Gastrocnemius medialis (tissue), 4 donors: ENCODE data around the gene CHAMP1. TPM values are rescaled to one million over a fixed set of nuclear protein-coding genes. Genes with fewer than 3 reads are reported as not detected.

ENCODE experiments used
- ATAC-seq, 2 donors: fragments of 150-250 bp; one replicate each; pipeline ENCODE4 v1.9.1; 2016
- DNase-seq, 2 donors: peaks; one replicate each; pipeline ENCODE4 v3.0.0-alpha.2; 2019
- H3K27ac ChIP-seq, 4 donors: fragments of 200-600 bp; sonication (generic); 1 replicate in 1 of 4; 2 replicates in 3 of 4; pipeline ENCODE4 v1.5.1; 2016 to 2018; ENCODE audit warnings: mild to moderate bottlenecking in 2 of 4, moderate library complexity in 1 of 4
- H3K27me3 ChIP-seq, 3 donors: fragments of 200-600 bp; sonication (generic) in 2 of 3; 1 replicate in 1 of 3; 2 replicates in 2 of 3; pipeline versions ENCODE4 v1.5.1 to v1.6.0; 2016 to 2019; ENCODE audit warnings: mild to moderate bottlenecking in 1 of 3, moderate library complexity in 1 of 3
- H3K36me3 ChIP-seq, 2 donors: fragments of 200-600 bp; sonication (generic) in 1 of 2; one replicate each; pipeline ENCODE4 v1.5.1; 2017 to 2018
- H3K4me1 ChIP-seq, 2 donors: fragments of 200-600 bp; sonication (generic) in 1 of 2; one replicate each; pipeline ENCODE4 v1.5.1; 2016 to 2017; ENCODE audit warnings: mild to moderate bottlenecking in 2 of 2
- H3K4me3 ChIP-seq, 4 donors: fragments of 200-600 bp; sonication (generic) in 3 of 4; 1 replicate in 1 of 4; 2 replicates in 3 of 4; pipeline ENCODE4 v1.5.1; 2016 to 2019; ENCODE audit warnings: mild to moderate bottlenecking in 2 of 4
- H3K9me3 ChIP-seq, 3 donors: fragments of 200-600 bp; sonication (generic) in 2 of 3; 1 replicate in 1 of 3; 2 replicates in 2 of 3; pipeline ENCODE4 v1.5.1; 2016 to 2019
- CTCF ChIP-seq, 5 experiments: fragments of 450-650 bp in 3 of 5; fragments of 200-600 bp in 2 of 5; sonication (generic) in 2 of 5; IDR thresholded peaks in 4 of 5; conservative IDR thresholded peaks in 1 of 5; 1 replicate in 4 of 5; 2 replicates in 1 of 5; pipeline ENCODE4 v1.5.1; 2016 to 2019; ENCODE audit warnings: antibody characterized with exemption in 5 of 5, mild to moderate bottlenecking in 3 of 5, moderate library complexity in 3 of 5
- POLR2A ChIP-seq, 2 donors: fragments of 450-650 bp; IDR thresholded peaks; one replicate each; pipeline ENCODE4 v1.6.1; 2017; ENCODE audit warnings: antibody characterized with exemption in 2 of 2, mild to moderate bottlenecking in 2 of 2, moderate library complexity in 2 of 2
- in situ Hi-C, 4 donors: fragments of 200-750 bp; cut with MboI; loops; one replicate each; pipeline versions ENCODE4 v1.15.0 to v1.8.0; 2017; ENCODE audit warnings: low sequenced_read_pairs in 4 of 4
- intact Hi-C: fragments of 100-400 bp; cut with DNase I; formaldehyde crosslinking; loops from one replicate; pipeline ENCODE4 v1.15.1; 2023; ENCODE audit warnings: low total_unique reads
- total RNA-seq, 4 donors: library from RNA; depleted of rRNA; stranded (reverse); fragments of >200 nt; gene quantifications; one replicate each; pipeline versions ENCODE4 v1.1.0 to v1.2.3, GENCODE V29; 2016

CHAMP1 gene
- total RNA-seq, 4 donors from 2014 or later = 18.2 to 20.3 (median 19.8) TPM

- H3K27me3 ChIP-seq = no peaks in the 10 kb centered on the region
- H3K36me3 ChIP-seq = peaks cover 0 to 54% of the 10 kb centered on the region in 2 donors
- H3K4me3 ChIP-seq = no peak overlapping the region
- no peaks in the 10 kb centered on the region for H3K4me1 ChIP-seq
- H3K9me3 ChIP-seq = no peaks in the 10 kb centered on the region
- no peak for DNase-seq
- intact Hi-C loops (no loop called here), in situ Hi-C loops (no loop called here)
- ATAC-seq = no peak
- TF ChIP-seq POLR2A (IDR thresholded peaks at IDR 0.05) = no peak
- TF ChIP-seq CTCF (IDR thresholded peaks at IDR 0.05 in 4 of 5, conservative IDR thresholded peaks at IDR 0.05 in 1 of 5) = no peak
- no peak overlapping the region for H3K27ac ChIP-seq
Measured at GRCh38 chr13:114299604-114300305, 14.5 kb upstream of the CHAMP1 start.

- in situ Hi-C loops (no loop called here), intact Hi-C loops (no loop called here)
- H3K4me1 ChIP-seq = no peaks in the 10 kb centered on the region
- H3K4me3 ChIP-seq = no peak overlapping the region
- DNase-seq (no peak), ATAC-seq (no peak)
- no peaks in the 10 kb centered on the region for H3K9me3 ChIP-seq
- peaks cover 0 to 59% of the 10 kb centered on the region in 2 donors for H3K36me3 ChIP-seq
- TF ChIP-seq CTCF (IDR thresholded peaks at IDR 0.05 in 4 of 5, conservative IDR thresholded peaks at IDR 0.05 in 1 of 5) (no peak), POLR2A (IDR thresholded peaks at IDR 0.05) (no peak)
- H3K27ac ChIP-seq = no peak overlapping the region
- no peaks in the 10 kb centered on the region for H3K27me3 ChIP-seq
Measured at GRCh38 chr13:114303700-114304327, 10.5 kb upstream of the CHAMP1 start.

GRCh38 chr13:114304346-114305034 lies 9.8 kb upstream of the CHAMP1 start:
- intact Hi-C loops = no loop called here
- TF ChIP-seq CTCF (IDR thresholded peaks at IDR 0.05 in 4 of 5, conservative IDR thresholded peaks at IDR 0.05 in 1 of 5) = no peak
- H3K27ac ChIP-seq = no peak overlapping the region
- H3K36me3 ChIP-seq = peaks cover 0 to 52% of the 10 kb centered on the region in 2 donors
- in situ Hi-C loops = no loop called here
- DNase-seq = no peak
- H3K4me3 ChIP-seq = no peak overlapping the region
- no peak for ATAC-seq
- no peaks in the 10 kb centered on the region for H3K9me3 ChIP-seq
- H3K27me3 ChIP-seq = no peaks in the 10 kb centered on the region
- H3K4me1 ChIP-seq = no peaks in the 10 kb centered on the region

- ATAC-seq = no peak
- TF ChIP-seq CTCF (IDR thresholded peaks at IDR 0.05 in 4 of 5, conservative IDR thresholded peaks at IDR 0.05 in 1 of 5) = no peak
- Histone ChIP-seq H3K27ac (no peak overlapping the region), H3K4me3 (no peak overlapping the region), H3K9me3 (no peaks in the 10 kb centered on the region), H3K27me3 (no peaks in the 10 kb centered on the region), H3K4me1 (peaks cover 4 to 8% of the 10 kb centered on the region in 2 donors), H3K36me3 (peaks cover 0 to 22% of the 10 kb centered on the region in 2 donors)
- intact Hi-C loops (no loop called here), in situ Hi-C loops (no loop called here)
- DNase-seq = no peak
Measured at GRCh38 chr13:114309086-114309485, 5.2 kb upstream of the CHAMP1 start.
